MM.1S (cell line): ENCODE measurements around the gene PDE4B.

Source experiments
- DNase-seq: peaks from one replicate; pipeline ENCODE4 v3.0.0-alpha.2; 2015
- H2AFZ ChIP-seq: fragments of 300-600 bp; sonication (generic); 2 replicates; pipeline ENCODE4 v1.6.0; 2016; ENCODE audit warnings: antibody characterized with exemption, low read length
- H3F3A ChIP-seq: fragments of 300-600 bp; sonication (generic); 2 replicates; pipeline ENCODE4 v1.6.1; 2016; ENCODE audit warnings: mild to moderate bottlenecking, antibody characterized with exemption, low read length, moderate library complexity, mixed read lengths; ENCODE audit not compliant: insufficient read depth
- H3K27ac ChIP-seq: fragments of 300-600 bp; sonication (generic); 2 replicates; pipeline ENCODE4 v1.5.1; 2016; ENCODE audit warnings: mild to moderate bottlenecking, low read length
- H3K27me3 ChIP-seq: fragments of 300-600 bp; sonication (generic); replicated peaks from 2 replicates; pipeline ENCODE4 v1.6.0; 2016; ENCODE audit warnings: low read length; ENCODE audit not compliant: insufficient read depth
- H3K36me3 ChIP-seq: fragments of 300-600 bp; sonication (generic); replicated peaks from 2 replicates; pipeline ENCODE4 v1.6.1; 2016; ENCODE audit warnings: mild to moderate bottlenecking, low read length, mixed read lengths; ENCODE audit not compliant: insufficient read depth
- H3K4me1 ChIP-seq: fragments of 300-600 bp; sonication (generic); 2 replicates; pipeline ENCODE4 v1.6.1; 2016; ENCODE audit warnings: low read length, mixed read lengths
- H3K4me2 ChIP-seq: fragments of 300-600 bp; sonication (generic); 2 replicates; pipeline ENCODE4 v1.6.0; 2016; ENCODE audit warnings: low read depth, low read length
- H3K4me3 ChIP-seq: fragments of 300-600 bp; sonication (generic); 2 replicates; pipeline ENCODE4 v1.5.1; 2016; ENCODE audit warnings: low read length, mixed read lengths
- H3K79me2 ChIP-seq: fragments of 300-600 bp; sonication (generic); 2 replicates; pipeline ENCODE4 v1.6.1; 2016; ENCODE audit warnings: mixed run types, low read length, mixed read lengths
- H3K9ac ChIP-seq: fragments of 300-600 bp; sonication (generic); 2 replicates; pipeline ENCODE4 v1.6.1; 2016; ENCODE audit warnings: low read length, mixed read lengths
- H3K9me2 ChIP-seq: fragments of 300-600 bp; sonication (generic); replicated peaks from 2 replicates; pipeline ENCODE4 v1.6.1; 2016; ENCODE audit warnings: mild to moderate bottlenecking, low read length, mixed read lengths; ENCODE audit not compliant: insufficient read depth
- H3K9me3 ChIP-seq: fragments of 300-600 bp; sonication (generic); replicated peaks from 2 replicates; pipeline ENCODE4 v1.6.1; 2016; ENCODE audit warnings: mild to moderate bottlenecking, low read length, mixed read lengths; ENCODE audit not compliant: insufficient read depth
- H4K20me1 ChIP-seq: fragments of 300-600 bp; sonication (generic); 2 replicates; pipeline ENCODE4 v1.6.1; 2016; ENCODE audit warnings: mild to moderate bottlenecking, low read length, moderate library complexity, mixed read lengths; ENCODE audit not compliant: insufficient read depth
- CTCF ChIP-seq: fragments of 300-600 bp; sonication (generic); IDR thresholded peaks from 2 replicates; pipeline ENCODE4 v1.5.1; 2016; ENCODE audit warnings: antibody characterized with exemption, low read length, mixed read lengths
- EZH2 ChIP-seq: fragments of 300-600 bp; sonication (generic); optimal IDR thresholded peaks from 2 replicates; pipeline ENCODE3; 2017; ENCODE audit warnings: low read depth, mild to moderate bottlenecking, antibody characterized with exemption, low read length, mixed read lengths
- EZH2phosphoT487 ChIP-seq: fragments of 300-600 bp; sonication (generic); IDR thresholded peaks from 2 replicates; pipeline ENCODE4 v1.6.1; 2018; ENCODE audit warnings: antibody characterized with exemption, low read length

The PDE4B gene

DNA sequence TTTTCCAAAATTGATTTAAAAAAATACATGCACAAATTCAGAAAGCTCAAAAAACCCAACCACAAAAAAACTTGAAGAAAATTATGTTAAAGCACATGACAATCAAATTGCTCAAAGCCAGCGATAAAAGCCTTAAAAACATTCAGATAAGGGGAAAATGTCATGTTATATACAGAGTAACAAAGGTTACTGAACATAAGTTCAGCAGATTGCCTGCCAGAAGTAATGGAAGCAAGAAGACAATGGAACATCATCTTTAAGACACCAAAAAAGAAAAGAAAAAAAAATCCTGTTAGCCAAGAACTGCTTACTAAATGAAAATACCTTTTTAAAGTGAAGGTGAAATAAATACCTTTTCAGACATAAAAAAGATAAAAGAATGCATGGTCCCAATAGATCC, 594.0 kb downstream of the PDE4B start:
- H3K36me3 ChIP-seq, result no peaks in the 10 kb centered on the region
- no peak overlapping the region for H3K9ac ChIP-seq
- H4K20me1 ChIP-seq, result no peaks in the 10 kb centered on the region
- H3K4me3 ChIP-seq, result no peak overlapping the region
- no peak overlapping the region for H3K4me2 ChIP-seq
- peaks cover 3% of the 10 kb centered on the region for H3K4me1 ChIP-seq
- no peak overlapping the region for H3K27ac ChIP-seq
- H3K9me3 ChIP-seq, result no peaks in the 10 kb centered on the region
- TF ChIP-seq CTCF (no peak), EZH2phosphoT487 (no peak), EZH2 (no peak)
- H2AFZ ChIP-seq, result no peak overlapping the region
- H3K27me3 ChIP-seq, result no peaks in the 10 kb centered on the region
- DNase-seq, result no peak
- H3K79me2 ChIP-seq, result no peaks in the 10 kb centered on the region
- H3K9me2 ChIP-seq, result no peaks in the 10 kb centered on the region
- H3F3A ChIP-seq, result no peaks in the 10 kb centered on the region

- H3K9me2 ChIP-seq, result no peaks in the 10 kb centered on the region
- DNase-seq, result no peak
- TF ChIP-seq EZH2phosphoT487 (no peak), CTCF (no peak), EZH2 (no peak)
Measured at GRCh38 chr1:66388913-66389312, 596.2 kb downstream of the PDE4B start.

GRCh38 chr1:66393586-66394287, 601.0 kb downstream of the PDE4B start:
- H3K4me1 ChIP-seq, result peaks cover 11% of the 10 kb centered on the region
- no peaks in the 10 kb centered on the region for H3K27me3 ChIP-seq
- no peak for DNase-seq
- no peak overlapping the region for H3K4me2 ChIP-seq
- H3K9me2 ChIP-seq, result no peaks in the 10 kb centered on the region
- H3K27ac ChIP-seq, result no peak overlapping the region
- no peaks in the 10 kb centered on the region for H3K9me3 ChIP-seq
- H3K79me2 ChIP-seq, result no peaks in the 10 kb centered on the region
- no peaks in the 10 kb centered on the region for H4K20me1 ChIP-seq
- TF ChIP-seq EZH2 (no peak), EZH2phosphoT487 (no peak), CTCF (no peak)
- H3K9ac ChIP-seq, result no peak overlapping the region
- no peak overlapping the region for H2AFZ ChIP-seq
- H3K4me3 ChIP-seq, result no peak overlapping the region
- no peaks in the 10 kb centered on the region for H3F3A ChIP-seq
- no peaks in the 10 kb centered on the region for H3K36me3 ChIP-seq

More at GRCh38 chr1:66388913-66389312, 596.2 kb downstream of the PDE4B start:
- H3F3A ChIP-seq, result no peaks in the 10 kb centered on the region
- H3K27me3 ChIP-seq, result no peaks in the 10 kb centered on the region
- H3K4me2 ChIP-seq, result no peak overlapping the region
- no peaks in the 10 kb centered on the region for H3K9me3 ChIP-seq
- H4K20me1 ChIP-seq, result no peaks in the 10 kb centered on the region
- no peak overlapping the region for H2AFZ ChIP-seq
- no peaks in the 10 kb centered on the region for H3K4me1 ChIP-seq
- no peaks in the 10 kb centered on the region for H3K36me3 ChIP-seq
- H3K27ac ChIP-seq, result no peak overlapping the region
- no peak overlapping the region for H3K9ac ChIP-seq
- H3K4me3 ChIP-seq, result no peak overlapping the region
- H3K79me2 ChIP-seq, result no peaks in the 10 kb centered on the region
